Liver (tissue), 9 donors: ENCODE measurements around the gene MAP4K4. TPM values are rescaled to one million over a fixed set of nuclear protein-coding genes. Genes with fewer than 3 reads are reported as not detected.

ENCODE experiments used
- DNase-seq: peaks from one replicate; pipeline ENCODE4 v3.0.0-alpha.2; 2017; ENCODE audit warnings: low spot score
- H3K27ac ChIP-seq, 2 donors: one replicate each; pipeline ENCODE4 v1.7.0; 2013; ENCODE audit warnings: inconsistent platforms in 2 of 2, low read length in 2 of 2, control low read depth in 1 of 2, low read depth in 1 of 2, mild to moderate bottlenecking in 1 of 2
- H3K27me3 ChIP-seq, 4 donors: one replicate each; pipeline versions ENCODE4 v1.6.1 to v1.7.0; 2013; ENCODE audit warnings: low read length in 3 of 4, inconsistent platforms in 1 of 4, mild to moderate bottlenecking in 1 of 4, moderate library complexity in 1 of 4; ENCODE audit not compliant: control insufficient read depth in 4 of 4, insufficient read depth in 4 of 4
- H3K36me3 ChIP-seq, 4 donors: one replicate each; pipeline versions ENCODE4 v1.6.1 to v1.7.0; 2013; ENCODE audit warnings: low read length in 3 of 4, mild to moderate bottlenecking in 3 of 4, low read depth in 1 of 4, moderate library complexity in 1 of 4; ENCODE audit not compliant: control insufficient read depth in 4 of 4, insufficient read depth in 3 of 4
- H3K4me1 ChIP-seq, 4 donors: one replicate each; pipeline versions ENCODE4 v1.6.1 to v1.7.0; 2013; ENCODE audit warnings: low read length in 3 of 4, mild to moderate bottlenecking in 3 of 4, moderate library complexity in 1 of 4; ENCODE audit not compliant: control insufficient read depth in 4 of 4, insufficient read depth in 4 of 4
- H3K4me3 ChIP-seq, 3 donors: one replicate each; pipeline versions ENCODE4 v1.6.1 to v1.7.0; 2013; ENCODE audit warnings: low read length in 3 of 3, control low read depth in 1 of 3, low read depth in 1 of 3, mild to moderate bottlenecking in 1 of 3
- H3K9ac ChIP-seq, 2 donors: one replicate each; pipeline ENCODE4 v1.7.0; 2013; ENCODE audit warnings: low read length in 2 of 2, mild to moderate bottlenecking in 2 of 2, moderate library complexity in 2 of 2, control low read depth in 1 of 2, low read depth in 1 of 2
- H3K9me3 ChIP-seq, 4 donors: one replicate each; pipeline versions ENCODE4 v1.6.1 to v1.7.0; 2013; ENCODE audit warnings: low read length in 3 of 4; ENCODE audit not compliant: control insufficient read depth in 4 of 4
- FOXA1 ChIP-seq: IDR thresholded peaks from 2 replicates; pipeline ENCODE4 v1.6.1; 2016; ENCODE audit warnings: antibody characterized with exemption
- FOXA2 ChIP-seq: IDR thresholded peaks from 2 replicates; pipeline ENCODE4 v1.6.1; 2016; ENCODE audit warnings: antibody characterized with exemption
- GABPA ChIP-seq, 2 donors: IDR thresholded peaks in 1 of 2; conservative IDR thresholded peaks in 1 of 2; 2 replicates each; pipeline ENCODE4 v1.6.1; 2016; ENCODE audit warnings: antibody characterized with exemption in 2 of 2, mild to moderate bottlenecking in 1 of 2, moderate library complexity in 1 of 2
- HNF4A ChIP-seq, 2 donors: conservative IDR thresholded peaks; 2 replicates each; pipeline ENCODE4 v1.6.1; 2016; ENCODE audit warnings: antibody characterized with exemption in 2 of 2, mild to moderate bottlenecking in 2 of 2
- HNF4G ChIP-seq: IDR thresholded peaks from 2 replicates; pipeline ENCODE4 v1.6.1; 2016; ENCODE audit warnings: antibody characterized with exemption
- JUND ChIP-seq, 2 donors: IDR thresholded peaks; 2 replicates each; pipeline ENCODE4 v1.6.1; 2016; ENCODE audit warnings: antibody characterized with exemption in 2 of 2
- NR2F2 ChIP-seq: IDR thresholded peaks from 2 replicates; pipeline ENCODE4 v1.6.1; 2016; ENCODE audit warnings: antibody characterized with exemption
- RAD21 ChIP-seq, 2 donors: IDR thresholded peaks; 2 replicates each; pipeline ENCODE4 v1.6.1; 2016; ENCODE audit warnings: antibody characterized with exemption in 2 of 2, mild to moderate bottlenecking in 2 of 2
- RXRA ChIP-seq, 2 donors: IDR thresholded peaks; 2 replicates each; pipeline ENCODE4 v1.6.1; 2017 to 2018; ENCODE audit warnings: antibody characterized with exemption in 2 of 2, mild to moderate bottlenecking in 1 of 2
- SP1 ChIP-seq: IDR thresholded peaks from 2 replicates; pipeline ENCODE4 v1.6.1; 2018; ENCODE audit warnings: antibody characterized with exemption, mild to moderate bottlenecking
- TAF1 ChIP-seq: conservative IDR thresholded peaks from 2 replicates; pipeline ENCODE4 v1.6.1; 2016; ENCODE audit warnings: antibody characterized with exemption, mild to moderate bottlenecking
- YY1 ChIP-seq: IDR thresholded peaks from 2 replicates; pipeline ENCODE4 v1.6.1; 2016; ENCODE audit warnings: antibody characterized with exemption, mild to moderate bottlenecking
- WGBS: extraction: QIAGEN DNeasy Blood & Tissue Kit; methylation state at CpG from one replicate; pipeline ENCODE4 v1.1.7; 2013; 5-methylcytosine and 5-hydroxymethylcytosine counted together
- polyA plus RNA-seq, 2 donors: library from polyadenylated mRNA; stranded (reverse) in 1 of 2; unstranded in 1 of 2; fragments of 200-250 nt in 1 of 2; fragments of >200 nt in 1 of 2; fragmentation: Nextera tagmentation in 1 of 2; extraction: Ambion mirVana in 1 of 2; gene quantifications; one replicate each; pipeline versions ENCODE4 v1.2.1 to v1.2.3, GENCODE V29; 2013 to 2015
- total RNA-seq, 2 donors: library from RNA; depleted of rRNA; stranded (reverse); fragments of >200 nt; gene quantifications; one replicate each; pipeline ENCODE4 v1.2.3, GENCODE V29; 2014
- TF ChIP-seq, protein P1 (sequence below): IDR thresholded peaks from 2 replicates; pipeline ENCODE4 v1.6.1; 2016; ENCODE audit warnings: antibody characterized with exemption
- TF ChIP-seq, protein P2 (sequence below): IDR thresholded peaks from 2 replicates; pipeline ENCODE4 v1.6.1; 2016; ENCODE audit warnings: antibody characterized with exemption, mild to moderate bottlenecking
- TF ChIP-seq, protein P3 (sequence below): IDR thresholded peaks from 2 replicates; pipeline ENCODE4 v1.6.1; 2016; ENCODE audit warnings: antibody characterized with exemption
- TF ChIP-seq, protein P4 (sequence below): IDR thresholded peaks from 2 replicates; pipeline ENCODE4 v1.6.1; 2016; ENCODE audit warnings: antibody characterized with exemption
- donor health status: healthy.
- donor health status: healthy.
- donor health status: healthy.
- donor health status: healthy.
- donor health status: healthy.

Gene MAP4K4
- total and polyA plus RNA-seq, 4 donors: 9.1 to 40.0 (median 23.6) TPM

DNA sequence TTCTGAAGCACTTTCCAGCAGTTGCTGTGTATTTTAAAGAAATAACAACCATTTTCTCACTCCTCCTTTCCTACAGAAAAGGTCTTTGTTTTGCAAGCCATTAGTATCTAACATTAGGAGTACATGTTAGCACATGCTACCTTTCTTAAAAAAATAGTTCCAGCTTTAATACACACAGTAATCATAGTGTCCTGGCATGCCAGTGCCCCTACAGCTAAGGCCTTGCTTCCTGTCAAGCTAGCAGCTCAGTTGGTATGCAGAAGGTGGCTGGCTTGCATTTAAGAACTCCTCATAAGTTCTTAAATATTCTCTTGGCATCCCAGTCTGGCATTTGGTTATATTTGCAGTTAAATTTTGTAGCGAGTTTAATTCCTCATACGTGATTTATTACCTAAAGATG, 152.9 kb downstream of the MAP4K4 start:
- DNase-seq: no peak
- Histone ChIP-seq H3K9me3 (no peaks in the 10 kb centered on the region), H3K36me3 (peaks cover 0 to 19% (median 6%) of the 10 kb centered on the region in 4 donors), H3K4me1 (peaks cover 0 to 10% (median 1%) of the 10 kb centered on the region in 4 donors), H3K27ac (no peak overlapping the region), H3K4me3 (no peak overlapping the region), H3K27me3 (no peaks in the 10 kb centered on the region), H3K9ac (no peak overlapping the region)
- 87% methylated on average over 2 of the region's 2 CpGs for WGBS
- TF ChIP-seq RXRA (IDR thresholded peaks at IDR 0.05): no peak
- no peak for TF ChIP-seq HNF4G
- TF ChIP-seq, protein P1, sequence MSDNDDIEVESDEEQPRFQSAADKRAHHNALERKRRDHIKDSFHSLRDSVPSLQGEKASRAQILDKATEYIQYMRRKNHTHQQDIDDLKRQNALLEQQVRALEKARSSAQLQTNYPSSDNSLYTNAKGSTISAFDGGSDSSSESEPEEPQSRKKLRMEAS: no peak

DNA sequence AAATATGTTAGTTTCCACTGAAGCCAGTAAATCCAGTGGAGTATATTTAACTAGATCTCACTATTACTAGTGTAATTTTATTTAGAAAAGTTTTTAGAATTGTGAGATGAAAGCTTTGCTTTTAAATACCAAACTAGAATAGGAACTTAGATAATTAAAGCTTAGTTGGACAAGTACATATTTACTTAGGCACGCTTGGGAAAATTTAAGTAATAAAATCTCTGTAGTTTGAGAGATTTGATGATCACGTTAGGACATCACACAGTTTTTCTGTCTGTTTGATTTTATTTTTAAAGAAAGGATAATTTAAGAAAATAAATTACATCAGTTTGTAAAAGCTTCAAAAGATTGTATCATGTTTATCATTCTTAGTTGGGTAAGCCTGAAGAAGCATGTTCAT, 153.5 kb downstream of the MAP4K4 start:
- H3K27ac ChIP-seq: no peak overlapping the region
- DNase-seq: no peak
- peaks cover 0 to 14% (median 4%) of the 10 kb centered on the region in 4 donors for H3K36me3 ChIP-seq
- H3K9me3 ChIP-seq: no peaks in the 10 kb centered on the region
- 34% methylated on average over 2 of the region's 2 CpGs for WGBS
- peaks cover 0 to 10% (median 1%) of the 10 kb centered on the region in 4 donors for H3K4me1 ChIP-seq
- no peak overlapping the region for H3K9ac ChIP-seq
- no peaks in the 10 kb centered on the region for H3K27me3 ChIP-seq
- no peak overlapping the region for H3K4me3 ChIP-seq
- TF ChIP-seq NR2F2 (no peak), HNF4A (conservative IDR thresholded peaks at IDR 0.05) (no peak), JUND (IDR thresholded peaks at IDR 0.05) (no peak), GABPA (IDR thresholded peaks at IDR 0.05 in 1 of 2, conservative IDR thresholded peaks at IDR 0.05 in 1 of 2) (no peak), HNF4G (no peak), RAD21 (IDR thresholded peaks at IDR 0.05) (no peak), RXRA (IDR thresholded peaks at IDR 0.05) (no peak), FOXA2 (peak; percentile 78), SP1 (no peak), TAF1 (no peak), FOXA1 (peak; percentile 59), YY1 (no peak)
- TF ChIP-seq, protein P2, sequence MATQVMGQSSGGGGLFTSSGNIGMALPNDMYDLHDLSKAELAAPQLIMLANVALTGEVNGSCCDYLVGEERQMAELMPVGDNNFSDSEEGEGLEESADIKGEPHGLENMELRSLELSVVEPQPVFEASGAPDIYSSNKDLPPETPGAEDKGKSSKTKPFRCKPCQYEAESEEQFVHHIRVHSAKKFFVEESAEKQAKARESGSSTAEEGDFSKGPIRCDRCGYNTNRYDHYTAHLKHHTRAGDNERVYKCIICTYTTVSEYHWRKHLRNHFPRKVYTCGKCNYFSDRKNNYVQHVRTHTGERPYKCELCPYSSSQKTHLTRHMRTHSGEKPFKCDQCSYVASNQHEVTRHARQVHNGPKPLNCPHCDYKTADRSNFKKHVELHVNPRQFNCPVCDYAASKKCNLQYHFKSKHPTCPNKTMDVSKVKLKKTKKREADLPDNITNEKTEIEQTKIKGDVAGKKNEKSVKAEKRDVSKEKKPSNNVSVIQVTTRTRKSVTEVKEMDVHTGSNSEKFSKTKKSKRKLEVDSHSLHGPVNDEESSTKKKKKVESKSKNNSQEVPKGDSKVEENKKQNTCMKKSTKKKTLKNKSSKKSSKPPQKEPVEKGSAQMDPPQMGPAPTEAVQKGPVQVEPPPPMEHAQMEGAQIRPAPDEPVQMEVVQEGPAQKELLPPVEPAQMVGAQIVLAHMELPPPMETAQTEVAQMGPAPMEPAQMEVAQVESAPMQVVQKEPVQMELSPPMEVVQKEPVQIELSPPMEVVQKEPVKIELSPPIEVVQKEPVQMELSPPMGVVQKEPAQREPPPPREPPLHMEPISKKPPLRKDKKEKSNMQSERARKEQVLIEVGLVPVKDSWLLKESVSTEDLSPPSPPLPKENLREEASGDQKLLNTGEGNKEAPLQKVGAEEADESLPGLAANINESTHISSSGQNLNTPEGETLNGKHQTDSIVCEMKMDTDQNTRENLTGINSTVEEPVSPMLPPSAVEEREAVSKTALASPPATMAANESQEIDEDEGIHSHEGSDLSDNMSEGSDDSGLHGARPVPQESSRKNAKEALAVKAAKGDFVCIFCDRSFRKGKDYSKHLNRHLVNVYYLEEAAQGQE: no peak
- TF ChIP-seq, protein P3, sequence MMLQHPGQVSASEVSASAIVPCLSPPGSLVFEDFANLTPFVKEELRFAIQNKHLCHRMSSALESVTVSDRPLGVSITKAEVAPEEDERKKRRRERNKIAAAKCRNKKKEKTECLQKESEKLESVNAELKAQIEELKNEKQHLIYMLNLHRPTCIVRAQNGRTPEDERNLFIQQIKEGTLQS: no peak
- TF ChIP-seq, protein P4, sequence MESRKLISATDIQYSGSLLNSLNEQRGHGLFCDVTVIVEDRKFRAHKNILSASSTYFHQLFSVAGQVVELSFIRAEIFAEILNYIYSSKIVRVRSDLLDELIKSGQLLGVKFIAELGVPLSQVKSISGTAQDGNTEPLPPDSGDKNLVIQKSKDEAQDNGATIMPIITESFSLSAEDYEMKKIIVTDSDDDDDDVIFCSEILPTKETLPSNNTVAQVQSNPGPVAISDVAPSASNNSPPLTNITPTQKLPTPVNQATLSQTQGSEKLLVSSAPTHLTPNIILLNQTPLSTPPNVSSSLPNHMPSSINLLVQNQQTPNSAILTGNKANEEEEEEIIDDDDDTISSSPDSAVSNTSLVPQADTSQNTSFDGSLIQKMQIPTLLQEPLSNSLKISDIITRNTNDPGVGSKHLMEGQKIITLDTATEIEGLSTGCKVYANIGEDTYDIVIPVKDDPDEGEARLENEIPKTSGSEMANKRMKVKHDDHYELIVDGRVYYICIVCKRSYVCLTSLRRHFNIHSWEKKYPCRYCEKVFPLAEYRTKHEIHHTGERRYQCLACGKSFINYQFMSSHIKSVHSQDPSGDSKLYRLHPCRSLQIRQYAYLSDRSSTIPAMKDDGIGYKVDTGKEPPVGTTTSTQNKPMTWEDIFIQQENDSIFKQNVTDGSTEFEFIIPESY: no peak
- TF ChIP-seq, protein P1: no peak
